ENCODE results near the gene POU5F1.

DNA sequence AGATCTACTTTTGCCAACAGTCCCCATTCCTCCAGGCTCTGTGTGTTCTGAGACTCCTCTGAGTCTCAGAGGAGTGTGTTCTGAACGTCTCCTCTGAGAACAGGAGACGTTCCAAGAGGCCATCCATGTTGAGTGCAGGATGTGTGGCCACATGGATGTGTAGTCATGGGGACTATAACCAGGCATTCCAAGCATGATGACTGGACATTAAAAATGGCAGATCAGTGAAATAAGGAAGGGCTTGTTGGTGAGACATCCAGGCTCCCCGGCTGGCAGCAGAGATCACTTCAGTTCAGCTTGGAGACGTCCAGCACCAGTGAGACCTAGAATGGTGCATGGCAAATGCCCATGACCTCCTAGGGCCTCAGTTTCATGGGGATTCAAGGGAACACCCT, 34.3 kb upstream of the POU5F1 start:
- no peak for TF ChIP-seq POLR2AphosphoS5 (IDR thresholded peaks at IDR 0.05)
- TF ChIP-seq, protein P1, sequence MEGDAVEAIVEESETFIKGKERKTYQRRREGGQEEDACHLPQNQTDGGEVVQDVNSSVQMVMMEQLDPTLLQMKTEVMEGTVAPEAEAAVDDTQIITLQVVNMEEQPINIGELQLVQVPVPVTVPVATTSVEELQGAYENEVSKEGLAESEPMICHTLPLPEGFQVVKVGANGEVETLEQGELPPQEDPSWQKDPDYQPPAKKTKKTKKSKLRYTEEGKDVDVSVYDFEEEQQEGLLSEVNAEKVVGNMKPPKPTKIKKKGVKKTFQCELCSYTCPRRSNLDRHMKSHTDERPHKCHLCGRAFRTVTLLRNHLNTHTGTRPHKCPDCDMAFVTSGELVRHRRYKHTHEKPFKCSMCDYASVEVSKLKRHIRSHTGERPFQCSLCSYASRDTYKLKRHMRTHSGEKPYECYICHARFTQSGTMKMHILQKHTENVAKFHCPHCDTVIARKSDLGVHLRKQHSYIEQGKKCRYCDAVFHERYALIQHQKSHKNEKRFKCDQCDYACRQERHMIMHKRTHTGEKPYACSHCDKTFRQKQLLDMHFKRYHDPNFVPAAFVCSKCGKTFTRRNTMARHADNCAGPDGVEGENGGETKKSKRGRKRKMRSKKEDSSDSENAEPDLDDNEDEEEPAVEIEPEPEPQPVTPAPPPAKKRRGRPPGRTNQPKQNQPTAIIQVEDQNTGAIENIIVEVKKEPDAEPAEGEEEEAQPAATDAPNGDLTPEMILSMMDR (IDR thresholded peaks at IDR 0.05): no peak
